Measurements from ENCODE around the gene EPB41L4B. TPM values are rescaled to one million over a fixed set of nuclear protein-coding genes. Genes with fewer than 3 reads are reported as not detected.
"Not testable (repeated sequence)": the region's sequence is repeated elsewhere in the genome, so short reads cannot be mapped to it uniquely, and the experiment has no call there.

Gene EPB41L4B
- total RNA-seq, 4 donors from 2014 or later: 56.4 to 72.7 (median 71.0) TPM

DNA sequence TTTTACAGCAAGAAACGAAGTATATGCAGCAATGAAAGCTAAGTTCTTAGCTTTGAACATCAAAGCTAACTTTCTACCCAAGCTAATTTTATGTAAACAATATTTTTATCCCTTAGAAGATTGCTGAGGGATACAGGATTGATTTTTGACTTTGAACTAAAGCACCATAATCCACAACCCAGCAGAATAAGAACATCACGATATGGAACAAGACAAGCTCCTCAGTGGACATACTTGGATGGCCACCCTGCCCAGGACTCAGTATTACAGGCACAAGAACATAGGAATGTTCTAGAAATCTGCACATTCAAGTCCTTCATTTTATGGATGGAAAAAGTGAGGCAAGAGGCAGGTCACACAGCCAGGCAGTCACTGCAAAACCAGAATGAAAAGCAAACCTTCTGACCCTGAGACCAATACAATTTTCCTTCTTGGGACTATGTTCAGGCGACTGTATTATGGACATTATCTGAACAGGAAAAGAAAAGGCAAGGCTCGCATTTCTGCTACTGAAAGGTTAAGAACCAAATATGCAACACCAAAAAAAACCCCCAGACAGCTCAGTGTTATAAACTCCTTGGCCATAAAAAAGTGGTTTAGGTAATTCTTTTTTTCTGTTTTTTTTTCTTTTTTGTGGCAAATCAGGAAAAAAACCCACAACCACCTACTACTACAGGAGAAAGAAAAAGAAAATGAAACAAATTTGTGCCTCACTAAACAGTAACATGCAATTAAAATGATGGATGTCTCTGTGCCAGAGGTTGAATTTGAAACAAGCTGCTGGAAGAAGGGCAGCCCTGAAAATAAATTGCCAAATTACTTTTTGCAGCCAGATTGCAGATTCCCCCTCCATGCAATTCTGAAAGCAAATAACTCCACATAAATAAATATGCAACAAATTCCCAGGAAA lies 25.4 kb downstream of the EPB41L4B start:
- intact Hi-C loops (cut with DNase I): no loop called here
- no peaks in the 10 kb centered on the region for H3K9me3 ChIP-seq
- H3K36me3 ChIP-seq: no peaks in the 10 kb centered on the region
- H3K27ac ChIP-seq: peak overlapping the region in 1 of 3 donors; percentile 48
- H3K4me3 ChIP-seq (replicated peaks in 1 of 3): no peak overlapping the region
- peaks cover 48 to 56% of the 10 kb centered on the region in 2 donors for H3K4me1 ChIP-seq
- whole genome bisulfite sequencing, 2 donors: 67 to 68% methylated on average over 4 of the region's 4 CpGs
- no peak for TF ChIP-seq CTCF (IDR thresholded peaks at IDR 0.05)
- TF ChIP-seq POLR2A (IDR thresholded peaks at IDR 0.05): no peak
- no peak for DNase-seq
- H3K27me3 ChIP-seq: no peaks in the 10 kb centered on the region

DNA sequence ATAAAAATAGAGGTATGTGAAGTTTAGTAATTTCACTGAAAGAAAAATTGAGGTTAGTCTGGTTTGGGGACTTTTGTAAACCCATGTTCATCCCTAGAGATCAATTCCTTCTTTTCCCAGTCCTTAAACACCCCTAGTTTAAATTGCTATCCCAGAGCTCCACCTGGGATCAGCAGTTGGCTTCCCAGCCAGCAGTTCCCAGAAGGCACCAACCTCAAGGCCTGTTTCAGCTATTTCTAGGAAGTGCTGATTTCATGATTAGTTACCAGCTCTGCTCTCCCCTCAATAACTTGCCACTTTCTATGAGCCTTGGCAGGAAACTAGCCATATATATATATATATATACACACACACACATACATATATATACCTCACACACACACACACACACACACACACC lies 30.5 kb downstream of the EPB41L4B start:
- Histone ChIP-seq H3K4me3 (replicated peaks in 1 of 3) (no peak overlapping the region), H3K4me1 (peaks cover 76 to 78% of the 10 kb centered on the region in 2 donors), H3K36me3 (no peaks in the 10 kb centered on the region), H3K9me3 (no peaks in the 10 kb centered on the region), H3K27ac (peak overlapping the region; percentile 80 to 81 (median 81)), H3K27me3 (no peaks in the 10 kb centered on the region)
- TF ChIP-seq POLR2A (IDR thresholded peaks at IDR 0.05) (no peak), CTCF (IDR thresholded peaks at IDR 0.05) (no peak)
- no peak for DNase-seq
- intact Hi-C loops (cut with DNase I): no loop called here

DNA sequence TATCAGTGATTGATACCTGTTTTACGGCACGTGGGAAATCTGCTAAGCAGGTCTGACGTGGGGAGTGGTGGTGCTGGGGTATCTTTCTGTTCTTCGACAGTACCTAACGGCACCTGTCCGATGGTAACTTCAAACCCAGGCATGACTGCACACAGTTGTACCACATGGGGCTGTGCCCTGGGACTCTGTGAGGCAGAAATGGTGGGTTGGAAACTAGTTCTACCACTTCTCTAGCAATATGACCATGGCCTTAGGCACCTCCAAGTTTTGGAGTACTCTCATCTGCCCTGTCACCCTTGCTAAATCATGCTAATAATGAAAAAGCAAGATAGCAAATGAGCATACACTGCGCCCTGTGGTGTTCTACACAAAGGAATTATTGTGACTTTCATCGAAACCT lies 30.9 kb downstream of the EPB41L4B start:
- intact Hi-C loops (cut with DNase I): no loop called here
- WGBS, 2 donors: 50 to 54% methylated on average over 8 of the region's 8 CpGs
- peak overlapping the region in 2 of 3 donors; percentile 80 to 81 for H3K27ac ChIP-seq

GRCh38 chr9:109289186-109289585 lies 31.7 kb downstream of the EPB41L4B start:
- H3K36me3 ChIP-seq: no peaks in the 10 kb centered on the region
- DNase-seq: peak; percentile 50 to 67
- intact Hi-C loops (cut with DNase I): no loop called here
- TF ChIP-seq POLR2A (IDR thresholded peaks at IDR 0.05): no peak
- peak overlapping the region; percentile 45 to 78 (median 76) for H3K27ac ChIP-seq
- H3K27me3 ChIP-seq: no peaks in the 10 kb centered on the region
- no peaks in the 10 kb centered on the region for H3K9me3 ChIP-seq
- H3K4me1 ChIP-seq: peaks cover 65 to 72% of the 10 kb centered on the region in 2 donors
- 32 to 41% methylated on average over 5 of the region's 5 CpGs for WGBS, 2 donors
- H3K4me3 ChIP-seq (replicated peaks in 1 of 3): no peak overlapping the region

More for the DNA sequence above, 30.9 kb downstream of the EPB41L4B start:
- Histone ChIP-seq H3K4me1 (peaks cover 71 to 74% of the 10 kb centered on the region in 2 donors), H3K36me3 (no peaks in the 10 kb centered on the region), H3K27me3 (no peaks in the 10 kb centered on the region), H3K9me3 (no peaks in the 10 kb centered on the region), H3K4me3 (replicated peaks in 1 of 3) (no peak overlapping the region)
- DNase-seq: peak; percentile 86
- no peak for TF ChIP-seq POLR2A (IDR thresholded peaks at IDR 0.05)
- TF ChIP-seq CTCF (IDR thresholded peaks at IDR 0.05): peak in 2 of 6 experiments; percentile 14 to 23

DNA sequence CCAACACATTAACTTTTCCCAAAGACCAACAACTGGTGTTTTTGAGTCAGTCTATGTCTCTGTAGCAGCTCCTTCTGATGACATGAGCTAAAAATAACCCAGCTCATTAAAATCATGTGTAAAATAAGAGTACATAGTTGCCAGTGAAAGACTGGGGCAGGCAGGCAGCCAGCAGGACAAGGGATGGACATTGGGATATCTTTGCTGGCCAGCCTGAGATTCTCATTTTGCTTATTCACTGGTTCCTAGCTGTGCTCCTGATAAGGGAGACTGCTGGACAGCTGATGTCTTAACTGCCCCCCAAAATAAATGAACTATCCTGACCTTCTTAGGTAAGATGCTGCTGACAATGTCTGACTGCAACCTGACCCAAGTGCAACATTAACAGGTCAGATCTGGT lies 33.9 kb downstream of the EPB41L4B start:
- H3K36me3 ChIP-seq: no peaks in the 10 kb centered on the region
- H3K27ac ChIP-seq: peak overlapping the region in 2 of 3 donors; percentile 45 to 78
- H3K9me3 ChIP-seq: no peaks in the 10 kb centered on the region
- no peaks in the 10 kb centered on the region for H3K27me3 ChIP-seq
- TF ChIP-seq POLR2A (IDR thresholded peaks at IDR 0.05): no peak
- intact Hi-C loops (cut with DNase I): no loop called here
- DNase-seq: no peak
- H3K4me3 ChIP-seq (replicated peaks in 1 of 3): no peak overlapping the region
- peaks cover 46 to 61% of the 10 kb centered on the region in 2 donors for H3K4me1 ChIP-seq

GRCh38 chr9:109286571-109286977 lies 34.3 kb downstream of the EPB41L4B start:
- Histone ChIP-seq H3K27ac (peak overlapping the region in 1 of 3 donors; percentile 78), H3K4me3 (replicated peaks in 1 of 3) (no peak overlapping the region), H3K4me1 (peaks cover 46 to 57% of the 10 kb centered on the region in 2 donors), H3K27me3 (no peaks in the 10 kb centered on the region), H3K36me3 (no peaks in the 10 kb centered on the region), H3K9me3 (no peaks in the 10 kb centered on the region)
- WGBS, 2 donors: 74 to 81% methylated on average over 4 of the region's 4 CpGs
- TF ChIP-seq CTCF (IDR thresholded peaks at IDR 0.05): no peak
- TF ChIP-seq POLR2A (IDR thresholded peaks at IDR 0.05): no peak
- intact Hi-C loops (cut with DNase I): no loop called here
- DNase-seq: no peak

GRCh38 chr9:109283672-109284071 lies 37.2 kb downstream of the EPB41L4B start:
- H3K36me3 ChIP-seq; intact Hi-C loops (cut with DNase I); H3K9me3 ChIP-seq; H3K27ac ChIP-seq; H3K4me3 ChIP-seq (replicated peaks in 1 of 3); H3K27me3 ChIP-seq; DNase-seq: not testable (repeated sequence)
- H3K4me1 ChIP-seq: peaks cover 31 to 49% of the 10 kb centered on the region in 2 donors
- 82 to 92% methylated on average over 2 of the region's 2 CpGs for WGBS, 2 donors

Measured in thyroid gland (tissue), 4 donors.